Spleen (tissue), 11 donors: ENCODE measurements around the gene NFIX. TPM values are rescaled to one million over a fixed set of nuclear protein-coding genes. Genes with fewer than 3 reads are reported as not detected.

Source experiments
- DNase-seq: peaks from one replicate; pipeline ENCODE4 v3.0.0-alpha.2; 2020
- H3K27ac ChIP-seq, 8 donors: fragments of 200-600 bp; sonication (generic) in 7 of 8; 1 replicate in 4 of 8; 2 replicates in 4 of 8; pipeline versions ENCODE4 v1.5.0 to v1.8.0; 2016 to 2021; ENCODE audit warnings: inconsistent platforms in 4 of 8, mild to moderate bottlenecking in 4 of 8, moderate library complexity in 1 of 8
- H3K27me3 ChIP-seq, 7 donors: fragments of 200-600 bp; sonication (generic) in 6 of 7; replicated peaks in 1 of 7; 1 replicate in 4 of 7; 2 replicates in 3 of 7; pipeline versions ENCODE4 v1.5.0 to v1.8.0; 2016 to 2021; ENCODE audit warnings: inconsistent platforms in 3 of 7, mild to moderate bottlenecking in 1 of 7
- H3K36me3 ChIP-seq, 6 donors: fragments of 200-600 bp; sonication (generic) in 5 of 6; 1 replicate in 4 of 6; 2 replicates in 2 of 6; pipeline versions ENCODE4 v1.5.0 to v1.8.0; 2016 to 2021; ENCODE audit warnings: inconsistent platforms in 2 of 6
- H3K4me1 ChIP-seq, 6 donors: fragments of 200-600 bp; sonication (generic) in 5 of 6; 1 replicate in 3 of 6; 2 replicates in 3 of 6; pipeline versions ENCODE4 v1.5.0 to v1.8.0; 2016 to 2021; ENCODE audit warnings: inconsistent platforms in 3 of 6
- H3K4me3 ChIP-seq, 8 donors: fragments of 200-600 bp; sonication (generic) in 7 of 8; 1 replicate in 4 of 8; 2 replicates in 4 of 8; pipeline versions ENCODE4 v1.5.0 to v1.8.0; 2016 to 2021; ENCODE audit warnings: inconsistent platforms in 4 of 8, mild to moderate bottlenecking in 4 of 8, moderate library complexity in 2 of 8
- H3K9me3 ChIP-seq, 8 donors: fragments of 200-600 bp; sonication (generic) in 7 of 8; 1 replicate in 4 of 8; 2 replicates in 4 of 8; pipeline versions ENCODE4 v1.5.0 to v1.8.0; 2016 to 2021; ENCODE audit warnings: inconsistent platforms in 4 of 8
- CTCF ChIP-seq, 11 experiments: fragments of 200-600 bp in 7 of 11; fragments of 450-650 bp in 4 of 11; sonication (generic) in 4 of 11; IDR thresholded peaks in 8 of 11; conservative IDR thresholded peaks in 3 of 11; 1 replicate in 7 of 11; 2 replicates in 4 of 11; pipeline versions ENCODE4 v1.4.0 to v1.8.0; 2016 to 2021; ENCODE audit warnings: antibody characterized with exemption in 11 of 11, inconsistent platforms in 4 of 11, mild to moderate bottlenecking in 1 of 11
- POLR2A ChIP-seq, 3 donors: fragments of 450-650 bp; IDR thresholded peaks; one replicate each; pipeline ENCODE4 v1.5.1; 2017; ENCODE audit warnings: antibody characterized with exemption in 3 of 3, mild to moderate bottlenecking in 1 of 3
- POLR2AphosphoS5 ChIP-seq, 3 donors: sonication (generic); formaldehyde crosslinking; IDR thresholded peaks; one replicate each; pipeline ENCODE4 v1.5.1; 2017; ENCODE audit warnings: antibody characterized with exemption in 3 of 3
- WGBS, 5 donors: extraction: QIAGEN DNeasy Blood & Tissue Kit in 3 of 5; methylation state at CpG; one replicate each; pipeline versions ENCODE4 v1.1.5 to v1.1.7; 2013 to 2018; 5-methylcytosine and 5-hydroxymethylcytosine counted together
- intact Hi-C: fragments of 100-400 bp; cut with DNase I; formaldehyde crosslinking; loops from one replicate; pipeline ENCODE4 v1.15.0; 2023; ENCODE audit warnings: low total_unique reads
- polyA plus RNA-seq, 3 donors: library from polyadenylated mRNA; stranded (reverse); fragments of 200-250 nt; gene quantifications; one replicate each; pipeline ENCODE4 v1.2.1, GENCODE V29; 2013
- total RNA-seq, 7 donors: library from RNA; depleted of rRNA in 3 of 7; stranded (reverse); fragments of >200 nt in 3 of 7; fragmentation: NEBNext Ultra II Directional in 4 of 7; extraction: Animal tissue kit (Norgen Biotek cat#: 25700) in 4 of 7; gene quantifications; one replicate each; pipeline versions ENCODE4 v1.1.0 to v1.2.1, GENCODE V29; 2016 to 2021
- donor health status: healthy with polysubstance abuse.
- donor health status: DM: no; HTN: no; CAD: no; lungs with moderate emphysema.
- donor health status: DM: no; HTN: no; CAD: no.
- donor health status: Bipolar disorder and iron deficiency.
- donor health status: healthy.
- donor health status: DM: no; HTN: no; CAD: no.
- donor health status: DM: yes; HTN: yes; CAD: no.

The NFIX gene
- total and polyA plus RNA-seq, 10 donors: 1.1 to 41.4 (median 17.5) TPM

- H3K27me3 ChIP-seq: no peaks in the 10 kb centered on the region
Measured at GRCh38 chr19:13073263-13073662, 78.0 kb downstream of the NFIX start.

GRCh38 chr19:13074378-13074777 lies 79.1 kb downstream of the NFIX start:
- peaks cover 0 to 46% (median 0%) of the 10 kb centered on the region in 6 donors for H3K36me3 ChIP-seq
- no peak overlapping the region for H3K4me3 ChIP-seq
- no peaks in the 10 kb centered on the region for H3K9me3 ChIP-seq
- H3K27me3 ChIP-seq: no peaks in the 10 kb centered on the region
- 83 to 95% (median 91%) methylated on average over 4 of the region's 4 CpGs for WGBS, 5 donors
- no peak for DNase-seq
- intact Hi-C loops: no loop called here
- peaks cover 0 to 10% (median 2%) of the 10 kb centered on the region in 6 donors for H3K4me1 ChIP-seq
- TF ChIP-seq CTCF (IDR thresholded peaks at IDR 0.05 in 8 of 11, conservative IDR thresholded peaks at IDR 0.05 in 3 of 11) (no peak), POLR2A (IDR thresholded peaks at IDR 0.05) (no peak), POLR2AphosphoS5 (IDR thresholded peaks at IDR 0.05) (no peak)
- no peak overlapping the region for H3K27ac ChIP-seq

More at GRCh38 chr19:13073263-13073662, 78.0 kb downstream of the NFIX start:
- H3K36me3 ChIP-seq: peaks cover 0 to 37% (median 0%) of the 10 kb centered on the region in 6 donors
- no peaks in the 10 kb centered on the region for H3K9me3 ChIP-seq
- 83 to 90% (median 89%) methylated on average over 4 to 5 of the region's 5 CpGs for WGBS, 5 donors
- H3K4me1 ChIP-seq: no peaks in the 10 kb centered on the region
- H3K27ac ChIP-seq: no peak overlapping the region
- H3K4me3 ChIP-seq: no peak overlapping the region
- TF ChIP-seq POLR2A (IDR thresholded peaks at IDR 0.05) (no peak), POLR2AphosphoS5 (IDR thresholded peaks at IDR 0.05) (no peak), CTCF (IDR thresholded peaks at IDR 0.05 in 8 of 11, conservative IDR thresholded peaks at IDR 0.05 in 3 of 11) (no peak)
- no peak for DNase-seq
- intact Hi-C loops: no loop called here

- peaks cover 0 to 12% (median 3%) of the 10 kb centered on the region in 6 donors for H3K4me1 ChIP-seq
- no peaks in the 10 kb centered on the region for H3K27me3 ChIP-seq
- TF ChIP-seq POLR2AphosphoS5 (IDR thresholded peaks at IDR 0.05) (peak in 1 of 3 donors; percentile 6), CTCF (IDR thresholded peaks at IDR 0.05 in 8 of 11, conservative IDR thresholded peaks at IDR 0.05 in 3 of 11) (no peak), POLR2A (IDR thresholded peaks at IDR 0.05) (no peak)
- 73 to 92% (median 88%) methylated on average over 6 to 8 of the region's 8 CpGs for WGBS, 5 donors
- no peaks in the 10 kb centered on the region for H3K9me3 ChIP-seq
- DNase-seq: no peak
- peaks cover 0 to 46% (median 0%) of the 10 kb centered on the region in 6 donors for H3K36me3 ChIP-seq
- H3K4me3 ChIP-seq: no peak overlapping the region
- intact Hi-C loops: no loop called here
- no peak overlapping the region for H3K27ac ChIP-seq
Measured at GRCh38 chr19:13076320-13076719, 81.0 kb downstream of the NFIX start.

GRCh38 chr19:13076787-13077186 lies 81.5 kb downstream of the NFIX start:
- no peak for DNase-seq
- TF ChIP-seq POLR2A (IDR thresholded peaks at IDR 0.05) (no peak), POLR2AphosphoS5 (IDR thresholded peaks at IDR 0.05) (no peak), CTCF (IDR thresholded peaks at IDR 0.05 in 8 of 11, conservative IDR thresholded peaks at IDR 0.05 in 3 of 11) (no peak)
- Histone ChIP-seq H3K27me3 (no peaks in the 10 kb centered on the region), H3K27ac (no peak overlapping the region), H3K9me3 (no peaks in the 10 kb centered on the region), H3K4me1 (peaks cover 0 to 12% (median 3%) of the 10 kb centered on the region in 6 donors), H3K4me3 (no peak overlapping the region), H3K36me3 (peaks cover 0 to 46% (median 0%) of the 10 kb centered on the region in 6 donors)
- 52 to 75% (median 64%) methylated on average over 3 to 6 of the region's 6 CpGs for WGBS, 5 donors
- intact Hi-C loops: no loop called here
